Putamen (tissue), 1 donor: ENCODE results near the gene SENP2.
A peak's percentile ranks its signal among the peaks of the same experiment; 100 is the strongest.
"Not testable (repeated sequence)": the region's sequence is repeated elsewhere in the genome, so short reads cannot be mapped to it uniquely, and the experiment has no call there.

Experiments used
- DNase-seq: peaks from one replicate; pipeline ENCODE4 v3.0.0-alpha.2; 2016; ENCODE audit warnings: low spot score

SENP2 gene

DNA sequence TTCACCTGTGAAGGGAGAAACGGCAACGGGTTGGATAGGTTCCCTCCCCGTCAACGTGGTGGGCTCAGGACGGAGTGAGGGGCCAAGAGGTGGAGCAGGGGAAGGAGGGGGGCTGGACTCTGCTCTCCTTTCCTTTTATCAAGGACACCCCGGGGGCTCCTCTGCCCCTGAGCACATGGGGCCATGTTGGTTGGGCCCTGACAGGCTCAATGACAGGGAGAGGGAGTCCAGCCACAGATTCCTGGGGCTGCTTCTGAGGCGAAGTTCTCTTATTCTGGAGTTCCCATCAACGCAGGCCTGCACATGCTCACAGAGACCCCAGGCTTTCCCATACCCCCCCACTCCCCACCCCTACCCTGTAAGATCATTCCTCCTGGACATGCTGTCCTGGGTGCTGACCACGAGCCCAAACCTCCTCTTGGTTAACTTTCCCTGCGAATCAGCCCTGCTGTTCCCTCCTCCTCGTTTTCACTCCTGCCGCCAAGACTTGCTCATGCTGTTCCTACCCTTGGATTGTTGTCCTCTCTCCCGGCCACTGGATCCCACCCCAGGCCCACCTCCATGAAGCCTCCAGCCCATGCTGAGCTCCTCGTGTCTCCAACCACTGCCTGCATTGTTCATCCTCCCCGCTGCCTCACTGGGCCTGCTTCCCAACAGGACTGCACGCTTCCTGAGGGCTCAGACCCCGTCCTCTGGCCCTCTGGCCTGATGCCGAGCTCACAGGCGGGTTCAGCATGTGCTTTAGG is 61.2 kb downstream of the SENP2 start:
- DNase-seq, result no peak

DNA sequence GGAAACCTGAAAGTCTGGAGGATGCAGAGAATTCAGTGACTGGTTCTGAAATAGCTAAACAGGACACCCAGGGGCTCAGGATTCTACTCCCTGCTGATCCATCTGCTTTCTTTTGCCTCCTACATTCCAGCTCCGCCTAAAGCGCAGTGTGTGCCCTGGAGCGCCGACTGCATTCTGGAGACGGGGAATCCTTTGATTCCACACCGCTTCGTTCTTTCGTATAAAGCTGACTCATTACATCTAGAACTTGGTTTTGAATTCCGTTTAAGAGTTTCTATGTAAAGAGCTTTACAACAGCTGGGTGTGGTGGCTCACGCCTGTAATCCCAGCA is 61.8 kb downstream of the SENP2 start:
- DNase-seq, result no peak

DNA sequence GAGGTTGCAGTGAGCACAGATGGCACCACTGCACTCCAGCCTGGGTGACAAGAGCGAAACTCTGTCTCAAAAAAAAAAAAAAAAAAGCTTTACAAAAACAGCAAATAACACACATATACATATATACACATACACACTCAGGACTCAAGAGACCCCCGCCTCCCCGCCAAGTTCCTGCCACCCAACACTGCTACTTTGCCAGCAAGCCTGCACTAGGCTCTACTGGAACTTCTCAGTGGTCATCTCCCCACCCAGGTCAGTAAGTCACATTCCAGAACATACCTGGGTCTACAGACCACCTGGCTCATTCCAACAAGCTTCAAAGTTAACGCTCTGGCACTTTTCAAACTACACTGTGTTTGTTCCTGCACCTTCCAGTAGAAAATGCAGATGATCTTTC is 62.3 kb downstream of the SENP2 start:
- no peak for DNase-seq

DNA sequence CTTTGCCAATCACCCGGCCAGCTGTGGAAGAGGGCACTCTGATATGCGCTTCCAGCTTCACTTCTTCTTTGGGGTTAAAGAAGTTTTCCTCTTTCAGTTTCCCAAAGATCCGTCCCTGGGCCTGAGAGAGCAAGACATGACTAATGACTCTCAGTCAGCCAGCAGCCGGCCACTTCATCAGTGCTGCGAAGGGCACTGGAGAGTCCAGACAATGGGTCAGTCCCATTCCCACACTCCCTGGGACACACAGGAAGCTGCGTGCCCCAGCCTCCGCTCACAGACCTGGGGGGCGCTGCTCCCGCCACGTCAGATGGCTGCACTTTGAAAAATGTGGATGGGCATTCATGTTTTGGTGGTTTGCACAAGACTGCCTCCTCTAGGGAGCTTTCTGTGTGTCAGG is 63.3 kb downstream of the SENP2 start:
- no peak for DNase-seq

DNA sequence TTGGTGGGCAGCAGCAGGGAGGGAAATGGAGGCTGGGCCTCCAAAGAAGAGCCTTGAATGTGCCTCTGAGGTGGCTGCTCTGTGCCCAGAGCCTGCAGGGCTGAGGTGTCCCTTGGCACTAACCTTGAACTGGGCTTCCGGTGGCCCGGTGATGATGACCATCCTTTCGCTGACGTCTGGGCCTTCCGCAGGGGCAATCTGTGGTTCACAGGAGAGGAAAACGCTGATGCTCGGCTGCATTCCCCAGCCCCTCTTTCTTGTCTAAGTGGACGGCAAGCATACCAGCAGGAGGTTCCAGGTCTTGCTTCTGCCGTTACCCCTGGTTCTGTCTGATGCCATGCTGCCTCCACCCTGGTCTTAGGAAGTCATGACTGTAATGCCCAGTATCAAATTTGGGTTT is 65.9 kb downstream of the SENP2 start:
- DNase-seq, result no peak

DNA sequence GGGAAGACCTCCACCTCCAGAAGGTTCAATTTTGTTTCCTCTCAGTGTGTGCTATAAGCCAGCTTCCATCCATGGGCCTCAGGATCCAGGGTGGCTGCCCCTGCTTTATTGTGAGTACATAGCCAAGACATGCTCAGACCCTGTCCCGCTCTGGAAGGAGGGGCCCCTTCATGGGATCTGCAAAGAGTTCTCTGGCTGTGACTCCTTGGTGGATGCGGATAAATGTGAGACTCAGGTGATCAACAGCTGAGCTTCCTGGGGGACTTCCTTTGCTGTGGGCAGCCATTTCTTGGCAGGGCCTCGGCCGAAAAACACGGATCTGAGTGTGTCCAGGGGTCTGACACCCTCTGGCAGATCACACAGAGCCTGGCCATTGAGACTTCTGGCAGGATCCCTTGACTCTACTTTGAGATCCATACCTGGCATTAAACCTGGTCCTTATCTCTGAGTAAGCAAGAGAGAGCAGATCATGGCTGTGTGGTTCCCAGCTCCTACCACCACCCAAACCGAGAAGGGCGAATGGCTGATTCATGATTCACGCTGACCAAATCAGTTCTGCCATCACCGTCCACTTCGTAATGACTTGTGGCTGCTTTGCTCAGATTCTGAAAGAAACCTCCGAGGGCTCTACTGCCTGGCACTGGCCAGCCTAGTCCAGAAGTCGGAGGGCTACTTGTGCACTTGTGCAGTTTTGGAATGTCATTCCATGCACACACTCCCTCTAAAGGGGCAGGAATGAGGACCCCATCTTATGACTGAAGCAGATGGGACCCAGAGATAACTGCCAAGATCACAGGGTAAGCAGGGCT is 68.1 kb downstream of the SENP2 start:
- no peak for DNase-seq

DNA sequence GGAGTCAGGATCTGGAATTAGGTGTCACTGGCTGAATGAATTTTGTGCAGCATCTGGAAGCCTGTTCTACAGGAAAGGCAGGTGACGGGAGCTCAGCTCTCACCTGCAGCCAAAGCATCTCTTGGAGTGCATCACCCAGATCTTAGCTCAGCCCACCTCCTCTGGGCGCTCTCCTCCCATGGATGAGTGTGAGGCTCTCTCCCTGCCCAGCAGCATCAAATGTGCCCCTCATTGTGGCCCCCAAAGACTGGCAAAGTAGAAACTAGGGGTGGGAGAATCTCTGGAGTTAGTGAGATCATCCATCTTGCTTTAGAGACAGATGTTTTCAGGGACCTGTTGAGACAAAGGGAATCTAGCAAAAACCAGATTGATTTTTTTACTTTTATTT is 68.7 kb downstream of the SENP2 start:
- DNase-seq, result no peak

DNA sequence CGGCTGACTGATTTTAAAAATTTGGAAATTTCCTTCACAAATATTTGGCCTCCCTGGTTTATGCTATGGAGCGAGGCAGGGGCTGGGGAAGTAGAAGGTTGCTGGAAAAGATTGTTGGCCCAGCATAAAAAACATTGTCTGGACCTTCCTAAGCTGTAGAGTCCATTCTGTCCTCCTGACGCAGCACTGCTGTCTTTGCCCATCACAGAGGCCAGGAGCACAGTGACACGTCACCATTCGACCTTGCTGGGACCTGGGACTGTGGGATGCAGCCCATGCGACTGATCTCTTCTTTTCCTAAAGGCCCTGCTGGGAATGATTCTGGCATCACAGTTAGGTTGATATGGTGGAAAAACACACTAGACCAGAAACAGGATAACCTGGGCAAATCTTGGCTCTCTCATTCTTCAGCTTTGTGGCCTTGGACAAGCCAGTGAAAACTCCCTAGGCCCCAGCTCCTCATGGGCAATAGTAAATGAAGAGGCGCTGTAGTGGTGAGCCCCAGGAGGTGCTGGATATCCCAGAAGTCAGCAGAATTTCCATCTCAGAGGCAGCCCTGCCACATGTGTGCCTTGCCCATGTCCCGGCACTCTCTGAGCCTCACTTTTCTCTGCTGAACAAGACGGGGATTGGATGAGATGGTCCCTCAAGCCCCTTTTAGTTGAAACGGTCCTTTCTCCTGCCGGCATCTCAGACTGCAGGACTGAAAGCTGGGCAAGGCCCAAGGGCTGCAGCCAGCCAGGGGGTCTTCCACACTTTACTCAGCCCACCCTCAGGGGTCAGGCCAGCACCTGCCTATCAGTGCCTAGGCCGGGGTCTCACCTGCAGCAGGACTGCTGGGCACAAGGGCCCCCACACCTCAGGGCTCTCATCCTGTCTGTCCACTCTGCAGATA is 69.6 kb downstream of the SENP2 start:
- no peak for DNase-seq

DNA sequence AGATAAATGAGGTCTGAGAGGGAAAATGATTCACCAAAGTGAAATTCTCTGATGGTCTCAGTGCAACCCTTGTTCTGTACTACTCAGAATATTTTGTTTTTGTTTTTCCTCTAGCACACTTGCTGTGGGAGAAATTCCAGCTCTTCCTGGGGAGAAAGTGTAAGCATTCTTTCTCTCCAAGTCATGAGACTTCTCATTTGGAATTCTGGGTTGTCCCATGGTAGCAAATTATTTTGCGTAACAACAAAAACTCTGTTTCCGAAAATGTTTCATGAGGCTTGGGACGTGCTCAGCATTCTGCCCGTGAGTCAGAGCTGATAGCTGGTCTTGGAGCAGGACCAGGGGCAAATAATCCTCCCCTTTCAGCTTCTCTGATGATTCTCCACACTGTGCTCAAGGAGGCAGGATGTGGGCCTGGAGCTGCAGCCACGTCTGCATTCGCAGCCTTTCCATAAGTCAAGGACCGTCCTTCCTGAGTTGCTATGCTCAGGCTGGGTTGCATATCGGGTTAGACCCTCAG is 70.3 kb downstream of the SENP2 start:
- DNase-seq, result peak; percentile 58

DNA sequence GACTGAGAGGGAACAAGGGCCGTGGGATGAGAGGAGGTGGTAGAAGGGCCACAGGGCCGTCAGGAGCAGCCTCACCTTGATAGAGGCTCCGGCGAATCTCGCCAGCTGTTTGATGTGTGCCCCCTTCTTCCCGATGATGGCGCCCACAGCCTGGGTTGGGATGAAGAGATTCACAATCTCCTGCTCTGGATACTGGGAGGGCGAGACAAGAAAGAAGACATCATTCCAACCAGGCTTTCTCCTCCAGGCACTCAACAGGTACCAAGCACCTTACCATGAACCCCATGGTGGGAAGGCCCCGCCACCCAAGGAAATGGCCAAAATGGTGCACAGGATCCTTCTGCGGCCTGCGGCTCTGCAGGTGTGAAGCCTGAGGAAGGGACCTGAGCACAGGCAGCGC is 71.1 kb downstream of the SENP2 start:
- DNase-seq, result no peak

DNA sequence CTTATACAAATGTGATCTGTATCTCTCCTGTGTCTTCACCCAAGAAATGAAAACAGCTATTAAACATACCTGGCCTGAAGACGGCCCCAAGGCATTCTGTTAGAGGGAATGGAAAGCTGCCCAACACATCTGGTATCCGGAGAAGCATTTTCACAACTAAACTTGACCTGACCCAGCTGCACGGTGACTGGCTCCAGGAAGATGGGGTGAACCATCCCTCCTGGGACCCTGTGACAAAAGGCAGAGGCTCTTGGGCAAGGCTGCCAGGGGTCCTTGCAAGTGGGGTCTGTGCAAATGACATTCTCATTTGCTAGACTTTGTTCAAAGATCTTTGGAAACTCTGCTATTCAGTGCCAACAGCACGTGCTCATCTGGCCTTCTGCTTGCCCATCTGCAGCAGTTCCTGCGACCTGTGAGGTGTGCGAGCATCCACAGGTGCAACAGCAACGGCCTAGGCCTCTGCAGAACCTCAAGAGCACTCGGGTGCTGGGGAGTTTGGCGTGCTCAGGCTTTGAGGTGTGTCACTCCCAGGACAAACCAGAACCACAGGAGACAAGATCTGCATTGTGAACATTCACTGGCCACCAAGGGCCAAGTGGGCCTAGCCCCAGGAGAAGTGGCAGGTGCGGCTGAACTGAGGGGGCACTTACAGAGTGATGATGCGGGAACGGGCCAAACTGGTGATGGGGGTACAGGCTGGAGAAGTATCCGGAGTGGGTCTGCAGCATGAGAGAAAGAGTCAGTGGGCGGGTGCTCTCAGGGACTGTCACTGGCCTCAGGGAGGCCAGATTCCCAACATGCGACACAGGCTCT is 71.8 kb downstream of the SENP2 start:
- no peak for DNase-seq

DNA sequence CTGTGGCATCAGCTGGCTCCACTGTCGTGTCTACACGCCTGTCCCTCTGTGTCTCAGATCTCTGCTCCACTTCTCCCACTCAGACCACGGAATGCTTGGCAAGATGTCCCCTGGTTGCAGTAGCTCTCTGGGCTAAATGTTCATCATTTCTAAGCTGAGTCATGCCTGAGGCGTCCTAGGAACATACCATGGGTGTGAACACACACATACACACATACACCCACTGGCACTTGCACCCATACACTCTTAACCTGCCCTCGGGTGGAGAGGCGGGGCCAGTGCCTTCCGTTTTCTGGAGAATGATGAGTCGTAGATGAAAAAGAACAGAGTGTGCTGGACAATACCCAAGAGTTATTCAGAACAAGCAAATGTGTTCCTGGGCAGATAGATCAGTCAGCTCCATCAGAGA is 72.4 kb downstream of the SENP2 start:
- DNase-seq, result no peak

DNA sequence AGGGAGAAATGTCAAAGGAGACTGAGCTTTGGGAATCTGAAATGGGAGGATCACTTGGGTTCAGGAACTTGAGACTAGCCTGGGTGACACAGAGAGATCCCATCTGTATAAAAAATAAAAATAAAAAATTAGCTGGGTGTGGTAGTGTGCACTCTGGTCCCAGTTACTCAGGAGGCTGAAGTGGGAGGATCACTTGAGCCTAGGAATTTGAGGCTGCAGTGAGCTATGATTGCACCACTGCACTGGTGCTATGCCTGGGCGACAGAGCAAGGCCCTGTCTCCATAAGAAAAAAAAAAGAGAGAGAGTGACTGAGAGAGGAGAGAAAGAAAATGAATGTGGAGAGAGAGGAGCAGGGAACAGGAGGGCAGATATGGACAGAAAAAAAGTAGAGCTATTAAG is 72.8 kb downstream of the SENP2 start:
- DNase-seq, result no peak

DNA sequence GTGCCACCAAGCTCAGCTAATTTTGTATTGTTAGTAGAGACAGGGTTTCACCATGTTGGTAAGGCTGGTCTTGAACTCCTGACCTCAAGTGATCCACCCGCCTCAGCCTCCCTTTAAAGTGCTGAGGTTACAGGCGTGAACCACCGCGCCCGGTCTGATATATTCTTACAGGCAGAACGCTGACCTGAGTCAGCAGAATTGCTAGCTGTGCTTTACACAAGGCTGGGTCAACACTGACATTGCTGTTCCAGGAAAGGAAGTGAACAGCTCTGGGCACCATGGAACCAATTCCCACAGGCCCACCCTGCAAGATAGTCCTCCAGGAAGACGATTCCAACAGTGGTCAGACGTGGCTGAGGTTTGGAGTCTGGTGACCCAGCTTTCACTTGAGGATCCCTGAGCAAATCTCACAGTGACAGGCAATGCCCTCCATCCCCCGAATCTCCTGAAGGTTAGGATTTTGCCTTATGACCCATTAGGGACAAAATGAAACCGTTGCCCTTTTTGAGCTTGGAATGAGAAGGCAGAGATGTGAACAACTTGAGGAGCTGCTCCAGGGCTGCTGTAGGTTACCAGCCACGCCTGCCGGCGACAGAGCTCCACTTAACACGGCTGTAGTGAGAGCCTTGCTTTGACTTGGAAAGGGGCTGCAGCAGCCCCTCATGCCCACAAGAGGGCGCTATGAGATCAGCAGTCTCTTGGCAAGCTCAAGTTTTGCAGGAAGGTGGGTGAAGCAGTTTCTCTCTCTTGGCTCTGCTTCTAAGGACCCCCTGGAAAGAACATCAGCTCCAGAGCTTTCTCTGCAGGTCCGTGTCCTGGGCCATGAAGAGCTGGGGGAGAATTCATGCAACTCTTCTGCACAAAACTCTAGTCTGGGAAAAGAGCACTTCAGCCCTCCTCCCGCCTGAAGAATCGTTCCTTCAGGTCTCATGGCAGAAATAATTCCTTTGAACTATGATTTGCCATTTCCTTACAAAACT is 74.1 kb downstream of the SENP2 start:
- DNase-seq, result peak; percentile 75

DNA sequence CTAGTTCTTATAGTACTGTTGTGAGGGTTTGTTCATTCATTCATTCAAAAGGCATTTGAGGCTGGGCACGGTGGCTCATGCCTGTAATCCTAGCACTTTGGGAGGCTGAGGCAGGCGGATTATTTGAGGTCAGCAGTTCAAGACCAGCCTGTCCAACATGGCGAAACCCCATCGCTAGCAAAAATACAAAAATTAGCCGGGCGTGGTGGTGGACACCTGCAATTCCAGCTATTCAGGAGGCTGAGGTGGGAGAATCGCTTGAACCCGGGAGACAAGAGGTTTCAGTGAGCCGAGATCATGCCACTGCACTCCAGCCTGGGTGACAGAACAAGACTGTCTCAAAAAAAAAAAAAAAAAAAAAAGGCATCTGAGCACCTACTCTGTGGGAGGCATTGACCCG is 75.2 kb downstream of the SENP2 start:
- DNase-seq, result not testable (repeated sequence)

DNA sequence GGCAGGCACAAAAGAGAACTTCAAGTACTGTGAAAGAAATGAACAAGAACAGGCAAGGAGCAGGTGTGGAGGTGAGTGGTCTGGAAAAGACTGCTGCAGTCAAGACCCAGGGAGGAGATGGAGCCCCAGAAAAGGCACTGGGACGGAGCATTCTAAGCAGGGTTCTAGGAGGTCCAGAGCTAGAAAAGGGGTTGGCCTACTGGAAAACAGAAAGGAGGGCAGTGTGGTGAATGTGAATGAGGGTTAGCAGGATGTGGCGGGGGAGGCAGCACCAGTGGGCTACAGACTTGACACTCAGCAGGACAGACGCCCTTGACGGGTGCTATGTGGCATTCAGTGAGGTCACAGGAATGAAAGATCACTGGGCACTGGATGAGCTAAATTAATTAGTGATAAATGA is 75.7 kb downstream of the SENP2 start:
- DNase-seq, result no peak

DNA sequence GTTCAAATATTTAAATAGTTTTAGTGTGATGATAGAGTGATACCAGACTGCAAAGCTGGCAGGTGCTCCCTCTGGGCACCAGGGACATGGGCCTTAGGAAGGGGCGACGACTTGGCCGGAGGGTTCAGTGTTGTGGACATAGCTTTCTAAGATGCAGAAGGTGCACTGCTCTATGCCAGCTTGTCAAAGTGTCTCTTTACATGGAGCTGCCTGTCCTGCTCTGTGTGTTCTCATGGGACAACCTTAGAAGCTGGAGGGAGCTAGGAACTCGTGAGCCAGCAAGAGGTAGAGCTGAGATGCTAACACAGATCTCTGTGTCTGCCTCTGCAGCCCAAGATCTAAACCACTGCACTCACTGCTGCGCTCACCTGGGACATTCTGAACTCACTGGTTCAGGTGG is 77.8 kb downstream of the SENP2 start:
- DNase-seq, result no peak

DNA sequence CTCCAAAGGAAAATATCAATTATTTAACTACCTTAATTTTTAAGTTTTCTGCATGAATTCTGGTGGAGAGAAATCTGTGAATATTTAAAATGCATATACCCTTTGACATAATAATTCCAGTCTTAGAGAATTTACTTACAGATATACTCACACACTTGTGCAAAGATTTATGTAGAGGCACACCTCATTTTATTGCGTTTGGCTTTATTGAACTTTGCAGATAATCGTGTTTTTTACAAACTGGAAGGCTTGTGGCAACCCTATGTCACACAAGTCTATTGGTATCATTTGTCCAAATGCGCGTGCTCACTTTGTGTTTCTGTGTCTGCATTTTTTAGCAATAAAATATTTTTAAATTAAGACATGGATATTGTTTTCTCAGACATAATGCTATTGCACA is 81.5 kb downstream of the SENP2 start:
- no peak for DNase-seq

DNA sequence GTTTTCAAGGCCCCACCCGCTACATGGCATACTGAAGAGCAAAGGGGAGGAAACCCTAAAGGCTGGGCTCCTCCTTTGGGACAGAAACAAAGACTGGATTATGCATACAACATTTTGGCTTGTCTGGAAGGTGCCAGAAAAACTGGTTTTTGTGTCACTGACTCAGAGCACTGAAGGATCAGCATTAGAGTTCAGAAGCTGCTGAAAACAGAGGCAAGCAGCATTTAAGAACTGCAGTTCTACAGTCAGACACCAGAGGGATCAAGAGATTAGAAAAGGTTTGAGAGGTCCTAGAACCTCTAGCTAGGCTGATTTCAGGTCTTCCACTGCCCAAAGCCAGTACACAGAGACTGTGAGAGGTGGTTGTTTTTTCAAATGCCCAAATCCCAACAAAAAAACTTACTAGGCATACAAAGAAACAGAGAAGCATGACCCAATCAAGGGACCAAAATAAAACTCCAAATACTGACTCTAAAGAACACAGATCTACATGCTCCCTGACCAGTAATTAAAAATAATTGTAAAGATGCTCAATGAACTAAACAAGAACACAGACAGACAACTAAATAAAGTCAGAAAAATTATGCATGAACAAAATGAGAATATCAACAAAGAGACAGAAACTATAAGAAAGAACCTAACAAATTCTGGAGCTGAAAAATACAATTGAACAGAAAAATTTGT is 91.2 kb downstream of the SENP2 start:
- no peak for DNase-seq

DNA sequence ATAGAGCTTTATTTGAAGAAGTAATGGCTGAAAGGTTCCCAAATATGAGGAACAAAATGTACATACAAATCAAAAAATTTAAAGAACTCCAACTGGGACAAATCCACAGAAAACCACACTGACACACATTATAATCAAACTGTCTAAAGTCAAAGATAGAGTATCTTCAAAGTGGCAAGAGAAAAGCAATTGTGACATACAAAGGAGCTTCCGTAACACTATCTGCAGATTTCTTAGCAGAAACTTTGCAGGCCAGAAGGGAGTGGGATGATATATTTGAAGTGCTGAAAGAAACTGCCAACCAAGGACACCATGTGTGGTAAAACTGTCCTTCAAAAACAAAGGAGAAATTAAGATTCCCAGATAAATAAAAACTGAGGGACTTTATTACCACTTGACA is 91.9 kb downstream of the SENP2 start:
- DNase-seq, result no peak
